Measurements from ENCODE around the gene PCSK2. TPM values are rescaled to one million over a fixed set of nuclear protein-coding genes. Genes with fewer than 3 reads are reported as not detected.

PCSK2 gene
- total and polyA plus RNA-seq, 2 experiments from 2014 or later, result 1.3 to 3.8 TPM

DNA sequence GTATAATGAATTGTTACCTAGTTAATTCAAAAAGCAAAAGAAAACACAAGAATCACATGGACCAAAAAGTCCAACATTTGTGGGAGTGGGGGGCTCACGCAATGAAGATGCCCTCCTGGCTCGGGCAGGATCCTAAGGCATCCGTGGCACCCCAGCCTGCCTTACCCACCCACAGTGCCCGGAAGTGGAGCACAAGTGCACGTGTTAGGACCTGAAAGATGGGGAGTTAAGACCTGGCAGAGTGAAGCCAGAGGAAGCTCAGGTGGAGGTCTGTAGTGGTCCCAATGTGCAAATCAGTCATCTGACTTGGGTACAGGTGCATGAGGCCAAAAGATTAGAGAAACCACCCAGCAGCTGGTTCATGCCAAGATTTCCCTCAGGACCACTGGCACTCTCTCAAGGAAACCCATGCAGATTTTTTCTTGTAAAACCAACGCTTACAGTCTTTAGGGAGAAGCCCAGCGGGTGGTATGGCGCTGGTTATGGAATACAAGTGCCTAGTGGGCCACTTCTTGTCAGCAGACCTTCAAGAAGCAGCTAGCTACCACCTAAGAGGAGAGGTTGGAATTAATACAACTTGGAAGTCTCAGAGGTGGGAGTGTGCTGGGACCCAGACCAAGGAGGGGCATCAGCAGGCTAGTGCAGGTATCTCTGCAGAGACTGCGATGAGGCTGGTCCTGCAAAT is 262.2 kb downstream of the PCSK2 start:
- no peaks in the 10 kb centered on the region for H3K36me3 ChIP-seq (replicated peaks; ENCODE audit: insufficient read depth, low read depth)

GRCh38 chr20:17490501-17490900 is 263.7 kb downstream of the PCSK2 start:
- H4K20me1 ChIP-seq (ENCODE audit: insufficient read depth, poor library complexity, severe bottlenecking), result no peaks in the 10 kb centered on the region
- WGBS (ENCODE audit: low lambda C conversion rate, missing lambda C conversion rate), result 85% methylated on average over 7 of the region's 7 CpGs
- H2AFZ ChIP-seq, result no peak overlapping the region
- no peak overlapping the region for H3K4me3 ChIP-seq
- no peak overlapping the region for H3K4me2 ChIP-seq
- H3K9me2 ChIP-seq (replicated peaks; ENCODE audit: insufficient read depth), result no peaks in the 10 kb centered on the region
- no peaks in the 10 kb centered on the region for H3K36me3 ChIP-seq (replicated peaks; ENCODE audit: insufficient read depth, low read depth)
- no peaks in the 10 kb centered on the region for H3K4me1 ChIP-seq (ENCODE audit: insufficient read depth)
- DNase-seq (ENCODE audit: low spot score), result no peak
- no peaks in the 10 kb centered on the region for H3K9me3 ChIP-seq (ENCODE audit: low read depth)
- no peaks in the 10 kb centered on the region for H3K79me2 ChIP-seq
- no peak overlapping the region for H3K27ac ChIP-seq
- H3K27me3 ChIP-seq, result no peaks in the 10 kb centered on the region
- no peak for TF ChIP-seq EZH2 (IDR thresholded peaks at IDR 0.05; ENCODE audit: borderline replicate concordance)
- TF ChIP-seq CTCF (IDR thresholded peaks at IDR 0.05; ENCODE audit: poor library complexity), result no peak
- TF ChIP-seq EZH2phosphoT487 (IDR thresholded peaks at IDR 0.05; ENCODE audit: low read depth, severe bottlenecking, unreplicated experiment), result no peak

More for the DNA sequence above, 262.2 kb downstream of the PCSK2 start:
- H3K9me3 ChIP-seq (ENCODE audit: low read depth), result no peaks in the 10 kb centered on the region
- DNase-seq (ENCODE audit: low spot score), result no peak
- TF ChIP-seq CTCF (IDR thresholded peaks at IDR 0.05; ENCODE audit: poor library complexity) (no peak), EZH2 (IDR thresholded peaks at IDR 0.05; ENCODE audit: borderline replicate concordance) (no peak), EZH2phosphoT487 (IDR thresholded peaks at IDR 0.05; ENCODE audit: low read depth, severe bottlenecking, unreplicated experiment) (no peak)
- no peaks in the 10 kb centered on the region for H3K9me2 ChIP-seq (replicated peaks; ENCODE audit: insufficient read depth)
- no peaks in the 10 kb centered on the region for H3K27me3 ChIP-seq
- no peaks in the 10 kb centered on the region for H4K20me1 ChIP-seq (ENCODE audit: insufficient read depth, poor library complexity, severe bottlenecking)
- no peaks in the 10 kb centered on the region for H3K4me1 ChIP-seq (ENCODE audit: insufficient read depth)
- no peak overlapping the region for H3K27ac ChIP-seq
- no peak overlapping the region for H3K4me3 ChIP-seq
- 85% methylated on average over 9 of the region's 9 CpGs for WGBS (ENCODE audit: low lambda C conversion rate, missing lambda C conversion rate)
- H2AFZ ChIP-seq, result no peak overlapping the region
- no peak overlapping the region for H3K4me2 ChIP-seq
- H3K79me2 ChIP-seq, result no peaks in the 10 kb centered on the region

DNA sequence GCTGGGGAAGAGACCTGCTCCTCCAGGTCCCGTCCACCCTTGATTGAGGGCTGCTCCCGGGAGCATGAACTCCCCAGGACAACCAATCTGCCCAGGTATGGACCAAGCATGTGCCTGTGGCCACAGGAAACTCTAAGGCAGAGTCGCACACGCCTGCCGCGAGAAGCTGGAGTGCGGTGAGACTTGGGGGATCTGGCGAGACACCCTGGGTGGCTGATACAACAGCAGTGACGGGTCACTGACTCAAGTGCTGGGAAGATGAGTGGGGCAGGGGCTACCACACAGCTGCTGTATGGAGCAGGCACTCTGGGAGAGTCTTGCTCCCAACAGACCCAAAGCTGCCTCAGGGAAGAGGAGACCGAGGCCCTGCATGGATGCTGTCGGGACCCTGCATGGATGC is 264.2 kb downstream of the PCSK2 start:
- Histone ChIP-seq H3K9me3 (ENCODE audit: low read depth) (no peaks in the 10 kb centered on the region), H3K9me2 (replicated peaks; ENCODE audit: insufficient read depth) (no peaks in the 10 kb centered on the region), H3K27me3 (no peaks in the 10 kb centered on the region), H3K27ac (no peak overlapping the region), H4K20me1 (ENCODE audit: insufficient read depth, poor library complexity, severe bottlenecking) (no peaks in the 10 kb centered on the region), H3K4me1 (ENCODE audit: insufficient read depth) (no peaks in the 10 kb centered on the region), H3K4me3 (no peak overlapping the region), H3K36me3 (replicated peaks; ENCODE audit: insufficient read depth, low read depth) (no peaks in the 10 kb centered on the region), H3K79me2 (no peaks in the 10 kb centered on the region), H3K4me2 (no peak overlapping the region), H2AFZ (no peak overlapping the region)
- WGBS (ENCODE audit: low lambda C conversion rate, missing lambda C conversion rate), result 95% methylated on average over 11 of the region's 11 CpGs
- no peak for DNase-seq (ENCODE audit: low spot score)
- TF ChIP-seq CTCF (IDR thresholded peaks at IDR 0.05; ENCODE audit: poor library complexity) (no peak), EZH2phosphoT487 (IDR thresholded peaks at IDR 0.05; ENCODE audit: low read depth, severe bottlenecking, unreplicated experiment) (no peak), EZH2 (IDR thresholded peaks at IDR 0.05; ENCODE audit: borderline replicate concordance) (no peak)
